ENCODE results near the gene PFKFB1.

DNA sequence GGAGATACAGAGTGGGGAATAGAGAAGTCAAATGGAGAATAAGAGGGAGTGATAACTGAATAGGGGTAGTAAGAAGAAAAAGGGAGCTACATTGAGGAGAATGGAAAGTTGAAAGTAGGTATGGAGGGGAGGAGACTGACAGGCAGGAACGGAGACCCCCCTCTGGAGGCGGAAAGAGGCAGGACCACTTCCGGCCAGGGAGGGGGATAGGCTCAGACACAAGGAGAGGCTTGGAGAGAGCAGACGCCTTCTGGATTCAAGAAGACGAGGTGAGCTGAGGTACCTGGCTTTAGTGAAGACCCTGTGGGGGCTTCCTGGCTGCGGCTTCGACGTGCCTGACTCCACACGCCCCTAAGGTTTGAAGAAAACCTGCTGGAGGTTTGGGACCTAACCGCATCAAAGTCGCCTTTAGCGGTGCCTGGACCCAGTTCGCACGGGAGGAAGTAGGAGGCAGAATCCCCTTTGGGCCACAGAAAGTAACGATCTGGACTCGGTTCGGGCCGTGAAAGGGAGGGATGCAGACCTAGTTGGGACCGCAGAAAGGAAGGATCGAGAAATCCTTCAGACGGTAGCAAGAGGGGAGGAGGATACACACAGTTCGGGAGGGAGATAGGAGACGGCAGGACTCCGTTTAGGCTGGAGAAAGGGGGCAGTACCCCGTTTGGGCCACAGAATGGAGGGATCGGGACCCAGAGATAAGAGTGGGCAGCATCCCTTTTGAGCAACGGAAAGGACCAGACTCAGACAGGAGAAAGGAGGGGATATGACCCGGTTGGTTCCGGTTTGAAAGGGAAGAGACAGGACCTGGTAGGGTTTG is 73.2 kb downstream of the PFKFB1 start, which contains the start of gene TRO:
- TF ChIP-seq, protein P1, sequence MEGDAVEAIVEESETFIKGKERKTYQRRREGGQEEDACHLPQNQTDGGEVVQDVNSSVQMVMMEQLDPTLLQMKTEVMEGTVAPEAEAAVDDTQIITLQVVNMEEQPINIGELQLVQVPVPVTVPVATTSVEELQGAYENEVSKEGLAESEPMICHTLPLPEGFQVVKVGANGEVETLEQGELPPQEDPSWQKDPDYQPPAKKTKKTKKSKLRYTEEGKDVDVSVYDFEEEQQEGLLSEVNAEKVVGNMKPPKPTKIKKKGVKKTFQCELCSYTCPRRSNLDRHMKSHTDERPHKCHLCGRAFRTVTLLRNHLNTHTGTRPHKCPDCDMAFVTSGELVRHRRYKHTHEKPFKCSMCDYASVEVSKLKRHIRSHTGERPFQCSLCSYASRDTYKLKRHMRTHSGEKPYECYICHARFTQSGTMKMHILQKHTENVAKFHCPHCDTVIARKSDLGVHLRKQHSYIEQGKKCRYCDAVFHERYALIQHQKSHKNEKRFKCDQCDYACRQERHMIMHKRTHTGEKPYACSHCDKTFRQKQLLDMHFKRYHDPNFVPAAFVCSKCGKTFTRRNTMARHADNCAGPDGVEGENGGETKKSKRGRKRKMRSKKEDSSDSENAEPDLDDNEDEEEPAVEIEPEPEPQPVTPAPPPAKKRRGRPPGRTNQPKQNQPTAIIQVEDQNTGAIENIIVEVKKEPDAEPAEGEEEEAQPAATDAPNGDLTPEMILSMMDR (conservative IDR thresholded peaks at IDR 0.05 in 1 of 2, IDR thresholded peaks at IDR 0.05 in 1 of 2; ENCODE audit: low read depth in 1 of 2, low read length in 2 of 2) = peak; percentile 26 to 39
- no peak for TF ChIP-seq EZH2 (IDR thresholded peaks at IDR 0.05; ENCODE audit: low read length, missing control alignments)
